Erythroblast (primary cell): ENCODE measurements around the gene ATG7.

Experiments used
- GATA1 ChIP-seq: IDR thresholded peaks from 2 replicates; pipeline ENCODE4 v1.6.1; 2011; ENCODE audit warnings: low read depth, mild to moderate bottlenecking, control low read depth, low read length, moderate library complexity
- POLR2A ChIP-seq: IDR thresholded peaks from 2 replicates; pipeline ENCODE4 v1.6.1; 2011; ENCODE audit warnings: mild to moderate bottlenecking, low read length

DNA sequence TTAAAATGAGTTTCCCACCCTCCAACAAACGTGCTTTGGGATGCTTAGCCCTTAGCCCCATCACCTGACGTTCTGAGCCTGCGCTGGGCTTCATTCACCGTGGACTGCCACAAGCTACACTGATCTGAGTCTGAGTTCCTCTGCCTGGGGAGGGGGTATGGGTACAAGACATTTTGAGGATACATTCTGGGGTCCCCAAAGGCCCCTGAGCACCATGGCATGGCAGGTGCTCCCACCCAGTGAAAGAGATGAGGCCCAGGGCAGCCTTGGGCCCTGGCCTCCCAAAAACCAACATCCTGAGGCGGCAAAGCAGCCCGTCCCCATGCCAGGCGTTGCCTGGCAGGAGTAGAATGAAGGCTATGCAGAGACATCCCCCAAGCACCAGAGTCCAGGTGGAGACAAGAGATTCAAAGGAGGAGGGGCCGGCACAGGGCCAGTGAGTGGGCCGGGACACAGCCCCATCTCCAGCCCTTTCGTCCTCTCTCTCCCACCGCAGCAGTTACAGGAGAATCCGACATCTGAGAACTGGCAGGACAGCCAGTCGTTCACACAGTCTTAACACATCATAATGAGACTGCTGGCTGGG, 297.1 kb downstream of the ATG7 start:
- no peak for TF ChIP-seq POLR2A
- no peak for TF ChIP-seq GATA1
